ENCODE results near the gene ME3.
A peak's percentile ranks its signal among the peaks of the same experiment; 100 is the strongest.

The ME3 gene

GRCh38 chr11:86459682-86460460 is 212.5 kb downstream of the ME3 start:
- peak; percentile 88 for DNase-seq (ENCODE audit: low read depth)
- no peak overlapping the region for H3K4me3 ChIP-seq (ENCODE audit: low read depth, low read length)

DNA sequence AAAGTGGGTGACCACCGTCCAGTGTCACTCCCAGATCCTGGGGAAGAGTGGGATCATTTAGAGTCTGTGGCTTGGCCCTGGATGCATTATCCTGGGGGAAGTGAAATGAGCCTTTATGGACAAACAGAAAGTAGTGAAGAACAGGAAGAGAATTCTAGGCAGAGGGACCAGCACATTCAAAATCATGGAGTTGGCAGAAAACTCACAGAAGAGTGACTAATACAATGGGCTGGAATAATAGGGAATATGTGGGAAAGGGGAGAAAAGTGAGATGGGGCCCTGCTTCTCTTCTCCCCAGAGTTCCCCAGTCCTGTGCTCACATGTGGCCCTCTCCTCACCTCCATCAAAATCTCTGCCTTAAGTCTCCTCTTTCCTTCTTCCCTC is 213.4 kb downstream of the ME3 start:
- DNase-seq (ENCODE audit: low read depth), result no peak
- H3K4me3 ChIP-seq (ENCODE audit: low read depth, low read length), result no peak overlapping the region

DNA sequence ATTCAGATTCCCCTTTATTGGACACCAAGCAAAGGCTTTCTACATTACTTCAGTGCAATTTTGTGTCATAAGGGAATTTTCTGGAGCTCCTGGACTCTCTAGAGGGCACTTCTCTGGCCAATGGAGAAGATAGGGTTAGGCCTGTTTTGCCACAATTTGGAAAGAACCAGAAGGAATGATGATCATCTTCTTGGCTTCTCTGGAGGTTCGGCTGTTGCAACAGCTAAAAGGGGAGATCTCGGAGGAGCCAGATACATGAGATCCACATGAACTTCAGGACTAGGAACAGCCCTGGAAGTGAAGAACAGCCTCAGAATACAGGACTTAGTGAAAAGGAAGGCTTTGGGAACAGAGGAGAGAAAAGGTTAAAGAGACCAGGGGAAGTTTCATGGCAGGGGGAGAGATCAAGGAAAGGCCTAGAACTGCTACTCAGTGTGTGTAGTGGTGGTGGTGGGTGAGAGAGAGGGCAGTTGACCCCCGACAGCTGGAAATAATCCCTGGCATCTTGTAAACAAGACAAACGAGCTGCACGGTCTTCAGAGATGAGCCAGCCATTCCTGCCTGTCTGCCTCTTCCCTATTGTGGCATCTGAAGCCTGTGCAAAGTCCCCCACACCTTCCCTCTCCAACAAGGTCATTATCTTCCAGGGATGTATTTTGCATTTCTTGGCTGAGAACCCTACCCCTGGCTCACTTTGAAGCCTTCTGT is 214.0 kb downstream of the ME3 start:
- DNase-seq (ENCODE audit: low read depth), result no peak
- H3K4me3 ChIP-seq (ENCODE audit: low read depth, low read length), result no peak overlapping the region

- H3K4me3 ChIP-seq (ENCODE audit: low read depth, low read length), result no peak overlapping the region
- DNase-seq (ENCODE audit: low read depth), result peak; percentile 25
These were observed 216.1 kb downstream of the ME3 start for GRCh38 chr11:86456075-86456939.

DNA sequence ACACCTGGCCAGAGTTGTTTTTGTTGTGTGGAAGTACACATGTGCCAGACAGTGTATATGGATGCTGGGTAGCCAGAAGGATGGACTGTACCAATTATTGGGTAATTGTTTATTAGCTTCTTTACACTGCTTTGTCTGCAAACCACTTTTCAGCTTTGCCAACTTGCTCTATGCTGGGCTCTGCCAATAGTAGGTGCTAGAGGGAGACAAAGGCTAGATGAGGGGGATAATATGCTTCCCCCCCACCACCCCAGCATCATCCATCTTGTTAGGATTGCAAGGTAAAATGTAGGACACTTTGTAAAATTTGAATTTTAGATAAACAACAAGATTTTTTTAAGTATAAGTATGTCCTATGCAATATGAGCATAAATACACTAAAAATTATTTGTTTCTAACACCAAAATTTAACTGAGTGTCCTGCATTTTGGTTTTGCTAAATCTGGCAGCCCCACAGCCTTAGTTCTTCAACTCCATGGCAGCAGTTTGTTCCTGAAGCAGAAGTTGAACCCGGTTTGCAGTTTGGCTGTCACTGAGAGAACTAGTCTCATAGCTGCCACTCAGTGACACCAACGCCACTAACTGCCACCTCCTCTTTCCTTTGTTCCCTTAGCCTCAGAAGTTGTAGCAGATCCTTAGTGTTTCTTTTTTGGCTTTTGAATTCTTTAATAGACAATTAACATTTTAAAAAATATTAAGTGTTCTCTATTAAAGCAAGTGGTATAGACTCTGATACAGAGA is 219.0 kb downstream of the ME3 start:
- no peak overlapping the region for H3K4me3 ChIP-seq (ENCODE audit: low read depth, low read length)
- DNase-seq (ENCODE audit: low read depth), result no peak

DNA sequence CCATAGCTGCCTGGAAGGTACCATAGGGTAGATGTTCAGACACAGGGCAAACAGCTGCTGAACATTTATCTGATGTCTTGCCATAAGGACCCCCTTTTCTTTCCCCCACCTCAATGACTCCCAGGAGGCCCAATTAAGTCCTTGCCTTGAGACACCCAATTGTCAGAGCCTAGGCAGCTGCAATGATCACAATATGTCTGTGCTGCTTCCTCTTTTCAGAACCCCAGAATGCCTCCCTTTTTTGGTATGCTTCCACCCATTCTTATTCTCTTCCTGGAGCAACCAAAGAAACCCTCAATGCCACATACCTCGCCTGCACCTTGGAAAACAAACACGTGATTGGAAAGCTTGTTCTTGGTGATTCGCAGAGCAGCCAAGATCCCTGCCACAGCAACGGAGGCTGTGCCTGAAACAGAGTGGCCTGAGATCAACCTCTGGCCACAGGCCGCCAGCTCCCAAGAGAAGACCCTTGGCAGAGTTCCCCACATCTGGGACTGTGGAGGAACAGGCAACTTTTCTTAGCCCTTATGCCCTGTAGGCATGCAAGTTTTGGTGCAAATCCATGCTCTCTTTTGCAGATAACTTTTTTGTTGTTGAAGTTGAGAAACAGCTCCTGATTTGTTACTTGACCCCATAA is 222.3 kb downstream of the ME3 start:
- H3K4me3 ChIP-seq (ENCODE audit: low read depth, low read length), result no peak overlapping the region
- DNase-seq (ENCODE audit: low read depth), result no peak

GRCh38 chr11:86447763-86448480 is 224.5 kb downstream of the ME3 start:
- DNase-seq (ENCODE audit: low read depth), result no peak
- H3K4me3 ChIP-seq (ENCODE audit: low read depth, low read length), result no peak overlapping the region

DNA sequence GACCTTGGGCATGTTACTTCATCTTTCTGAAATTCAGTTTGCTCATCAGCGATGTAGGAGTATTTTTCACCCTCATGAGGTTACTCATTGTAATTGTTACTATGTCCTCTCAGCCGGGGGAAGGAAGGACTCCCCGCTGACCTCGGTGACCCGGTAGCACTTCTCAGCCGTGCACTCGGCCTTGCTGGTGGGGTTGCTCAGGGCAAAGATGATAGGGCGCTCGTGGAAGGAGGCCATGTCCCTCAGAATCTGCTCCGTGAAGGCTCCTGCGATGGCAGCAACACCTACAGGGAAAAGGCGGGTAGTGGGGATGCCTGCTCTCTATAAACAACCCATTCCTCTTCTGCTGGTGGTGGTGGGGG is 225.5 kb downstream of the ME3 start:
- no peak overlapping the region for H3K4me3 ChIP-seq (ENCODE audit: low read depth, low read length)
- no peak for DNase-seq (ENCODE audit: low read depth)

DNA sequence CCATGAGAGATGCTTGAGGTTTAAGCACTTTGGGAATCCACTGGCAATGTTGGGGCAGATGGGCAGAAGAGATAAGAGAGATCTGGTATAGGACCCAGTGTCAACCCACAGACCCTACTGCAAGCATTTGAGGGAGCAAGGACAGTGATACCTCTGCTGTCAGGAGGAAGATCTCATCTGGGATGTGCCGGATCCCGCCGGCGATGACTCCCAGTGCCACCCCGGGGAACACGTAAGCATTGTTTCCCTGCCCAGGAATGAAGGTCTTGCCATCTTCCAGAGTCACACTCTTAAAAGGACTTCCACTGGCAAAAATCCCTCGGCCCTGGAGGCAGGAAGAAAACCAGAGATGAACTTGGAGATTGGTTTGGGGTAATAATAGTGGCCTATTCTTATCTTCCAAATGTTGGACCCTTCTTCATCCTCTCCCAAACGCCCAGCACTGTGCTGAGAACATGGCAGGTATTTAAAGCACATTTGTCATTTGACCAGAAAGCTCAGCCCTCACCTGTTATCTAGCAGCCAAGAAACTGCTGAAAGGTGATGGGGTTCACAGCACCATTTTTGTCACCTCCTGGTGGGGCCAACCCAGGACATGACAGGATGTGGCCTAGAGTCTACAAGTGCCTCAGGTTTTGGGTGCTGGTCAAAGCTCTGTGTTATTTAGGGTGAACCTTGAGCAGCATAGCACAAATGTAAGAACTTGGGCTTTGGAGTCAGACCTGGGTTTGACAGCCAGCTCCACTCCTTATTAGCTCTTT is 226.1 kb downstream of the ME3 start:
- no peak overlapping the region for H3K4me3 ChIP-seq (ENCODE audit: low read depth, low read length)
- no peak for DNase-seq (ENCODE audit: low read depth)

DNA sequence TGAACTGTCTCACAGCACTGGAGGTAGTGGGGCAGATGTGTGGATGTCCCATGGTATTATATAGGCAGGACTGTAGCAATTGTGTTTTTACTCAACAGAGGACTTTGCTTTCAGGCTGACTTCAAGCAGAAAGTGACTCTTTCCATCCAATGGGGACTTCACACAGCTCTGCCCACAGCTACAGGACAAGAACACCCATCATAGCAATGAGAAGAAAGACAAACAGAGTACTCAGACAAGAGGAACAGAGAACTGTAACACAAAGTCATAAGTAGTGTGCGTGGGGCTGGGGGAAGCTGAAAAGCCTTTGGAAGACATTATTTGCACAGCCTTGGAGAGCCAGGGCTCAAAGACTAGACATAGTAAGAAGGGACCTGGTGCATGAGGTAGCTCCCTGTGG is 227.4 kb downstream of the ME3 start:
- no peak for DNase-seq (ENCODE audit: low read depth)
- H3K4me3 ChIP-seq (ENCODE audit: low read depth, low read length), result no peak overlapping the region

DNA sequence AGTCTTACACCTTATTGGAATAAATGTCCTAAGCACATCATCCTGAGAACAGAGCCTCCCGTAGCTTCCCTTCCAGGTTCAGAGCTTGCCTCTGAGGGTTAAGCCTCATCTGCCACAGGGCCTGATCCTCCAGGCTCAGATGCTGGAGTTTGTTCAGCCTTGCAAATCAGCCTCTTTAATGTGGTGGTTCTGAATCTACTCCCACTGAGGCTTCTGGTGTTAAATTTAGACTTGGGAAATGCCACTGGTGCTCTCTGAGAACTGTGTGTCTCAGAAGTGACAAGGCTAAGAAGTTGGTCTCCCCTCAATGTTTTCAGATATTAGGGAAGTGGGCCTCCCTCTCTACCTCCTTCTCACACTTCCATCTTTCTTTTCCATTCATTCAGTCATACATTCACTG is 229.0 kb downstream of the ME3 start:
- no peak for DNase-seq (ENCODE audit: low read depth)
- H3K4me3 ChIP-seq (ENCODE audit: low read depth, low read length), result no peak overlapping the region

DNA sequence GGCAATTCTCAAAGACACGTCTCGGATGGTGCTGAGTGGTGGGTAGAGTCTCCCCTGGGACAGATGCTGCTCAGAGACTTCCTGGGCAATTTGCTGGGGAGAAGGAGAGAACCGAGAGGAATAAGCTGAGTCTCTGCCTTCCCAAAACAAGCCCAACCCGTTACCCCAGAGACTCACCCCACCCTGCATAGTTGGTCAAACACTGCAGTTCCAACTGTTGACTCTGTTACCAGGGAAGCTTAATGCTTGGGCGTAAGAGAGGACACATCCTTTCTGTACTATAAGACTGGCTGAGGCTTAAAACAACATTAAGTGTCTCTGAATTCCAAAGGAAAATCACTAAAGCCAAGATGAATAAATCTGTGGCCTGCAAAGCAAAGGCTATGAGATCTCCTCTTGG is 229.6 kb downstream of the ME3 start:
- no peak overlapping the region for H3K4me3 ChIP-seq (ENCODE audit: low read depth, low read length)
- DNase-seq (ENCODE audit: low read depth), result no peak

GRCh38 chr11:86442420-86442819 is 230.0 kb downstream of the ME3 start:
- DNase-seq (ENCODE audit: low read depth), result no peak
- no peak overlapping the region for H3K4me3 ChIP-seq (ENCODE audit: low read depth, low read length)

- no peak for DNase-seq (ENCODE audit: low read depth)
- no peak overlapping the region for H3K4me3 ChIP-seq (ENCODE audit: low read depth, low read length)
These were observed 231.6 kb downstream of the ME3 start for GRCh38 chr11:86440843-86441242.

DNA sequence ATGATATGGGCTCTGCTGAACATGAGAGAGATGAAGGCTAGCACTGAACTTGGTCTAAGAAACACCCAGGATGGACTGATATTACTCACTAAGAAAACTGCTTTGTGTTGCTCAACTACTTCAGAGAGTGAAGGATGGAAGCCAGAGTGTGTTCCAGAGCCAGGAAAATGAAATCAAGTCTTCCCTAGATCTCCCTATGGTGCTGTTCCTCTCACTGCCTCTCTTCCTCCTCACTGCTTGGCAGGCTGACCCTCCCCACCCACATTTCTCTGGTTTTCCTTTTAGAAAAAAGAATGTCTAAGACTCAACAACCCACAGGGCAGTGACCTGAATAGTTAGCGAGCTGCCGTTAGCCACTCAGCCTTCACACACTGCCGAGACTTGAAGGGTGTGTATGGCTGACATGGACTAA is 232.1 kb downstream of the ME3 start:
- peak; percentile 75 for DNase-seq (ENCODE audit: low read depth)
- H3K4me3 ChIP-seq (ENCODE audit: low read depth, low read length), result no peak overlapping the region

- H3K4me3 ChIP-seq (ENCODE audit: low read depth, low read length), result no peak overlapping the region
- peak; percentile 51 for DNase-seq (ENCODE audit: low read depth)
These were observed 233.7 kb downstream of the ME3 start for GRCh38 chr11:86438685-86439084.

DNA sequence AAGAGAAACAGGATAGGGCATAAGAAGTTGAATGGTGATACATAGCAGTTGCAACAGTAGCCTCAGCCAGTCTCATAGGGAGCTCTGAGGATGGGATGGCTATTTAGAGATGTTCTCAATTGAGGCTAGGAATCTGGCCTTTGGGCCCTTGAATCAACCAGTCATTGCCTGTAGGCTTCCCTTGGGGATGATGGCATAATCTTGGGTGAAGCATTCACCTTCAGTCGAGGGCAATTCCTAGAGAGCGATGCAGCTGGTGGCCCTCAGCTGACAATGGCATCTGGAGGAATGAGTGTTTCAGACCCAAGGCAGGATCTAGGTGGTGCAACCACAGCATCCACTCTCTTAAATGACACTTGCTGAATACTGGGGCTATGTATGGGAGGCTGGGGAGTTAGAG is 236.7 kb downstream of the ME3 start:
- no peak for DNase-seq (ENCODE audit: low read depth)
- no peak overlapping the region for H3K4me3 ChIP-seq (ENCODE audit: low read depth, low read length)

All from skeletal muscle cell (primary cell).